Left ventricle myocardium inferior (tissue), 1 donor: ENCODE results near the gene HENMT1. TPM values are rescaled to one million over a fixed set of nuclear protein-coding genes. Genes with fewer than 3 reads are reported as not detected.
A peak's percentile ranks its signal among the peaks of the same experiment; 100 is the strongest.
"Not testable (repeated sequence)": the region's sequence is repeated elsewhere in the genome, so short reads cannot be mapped to it uniquely, and the experiment has no call there.

Experiments
- DNase-seq: peaks from one replicate; pipeline ENCODE4 v3.0.0-alpha.2; 2020
- H3K27ac ChIP-seq: fragments of 200-600 bp; replicated peaks from 2 replicates; pipeline ENCODE4 v1.8.0; 2021
- H3K27me3 ChIP-seq: fragments of 200-600 bp; 2 replicates; pipeline ENCODE4 v1.8.0; 2021; ENCODE audit warnings: low read depth
- H3K36me3 ChIP-seq: fragments of 200-600 bp; 2 replicates; pipeline ENCODE4 v1.8.0; 2021
- H3K4me1 ChIP-seq: fragments of 200-600 bp; 2 replicates; pipeline ENCODE4 v1.8.0; 2021
- H3K4me3 ChIP-seq: fragments of 200-600 bp; 2 replicates; pipeline ENCODE4 v1.8.0; 2021; ENCODE audit warnings: mild to moderate bottlenecking, moderate library complexity
- H3K9me3 ChIP-seq: fragments of 200-600 bp; replicated peaks from 2 replicates; pipeline ENCODE4 v1.8.0; 2021
- intact Hi-C: fragments of 100-400 bp; cut with micrococcal nuclease; formaldehyde crosslinking; loops from one replicate; pipeline ENCODE4 v1.11.0; 2022
- total RNA-seq: library from RNA; stranded (reverse); fragmentation: NEBNext Ultra II Directional; extraction: Animal tissue kit (Norgen Biotek cat#: 25700); gene quantifications from one replicate; pipeline ENCODE4 v1.2.1, GENCODE V29; 2021
- TF ChIP-seq, protein P1 (sequence below): fragments of 200-600 bp; IDR thresholded peaks from 2 replicates; pipeline ENCODE4 v1.8.0; 2021; ENCODE audit warnings: antibody characterized with exemption, mild to moderate bottlenecking, borderline replicate concordance
- donor health status: DM: no; HTN: yes; CAD: no; lungs with severe emphysema.

HENMT1 gene
- total RNA-seq, 1 donor from 2014 or later: 1.4 TPM

DNA sequence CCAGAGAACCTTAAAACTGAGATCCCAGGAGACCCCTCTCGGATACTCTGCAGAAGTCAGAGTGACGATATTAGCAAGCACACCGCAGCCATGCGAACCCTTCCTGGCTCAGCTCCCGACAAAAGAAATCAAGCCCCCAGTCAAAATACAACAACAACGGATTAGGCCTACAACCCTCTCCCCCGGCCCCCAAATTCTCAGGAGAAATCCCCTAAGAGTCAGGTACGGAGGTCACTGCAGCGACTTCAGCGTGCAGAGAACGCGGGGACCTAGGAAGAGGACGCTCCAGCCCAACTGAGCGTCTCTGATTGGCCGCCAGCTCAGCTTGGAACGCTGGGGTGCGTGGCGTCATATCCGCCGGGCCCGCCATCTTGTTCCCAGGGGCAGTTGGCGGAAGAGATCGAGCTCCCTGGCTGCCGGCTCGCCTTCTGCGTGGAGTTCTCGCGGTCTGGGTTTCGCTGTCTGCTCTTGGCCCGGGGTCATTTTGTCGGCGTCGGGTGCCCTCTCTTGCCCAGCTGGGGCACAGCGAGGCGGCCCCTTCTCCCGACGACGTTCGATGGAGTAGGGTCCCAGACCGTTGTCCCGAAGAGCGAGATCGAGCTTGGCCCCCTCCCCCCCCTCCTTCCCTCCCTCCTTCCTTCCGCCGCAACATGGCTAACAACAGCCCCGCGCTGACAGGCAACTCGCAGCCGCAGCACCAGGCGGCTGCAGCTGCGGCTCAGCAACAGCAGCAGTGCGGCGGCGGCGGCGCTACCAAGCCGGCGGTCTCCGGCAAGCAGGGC, 31.2 kb upstream of the HENMT1 start, which contains the start of gene PRPF38B:
TSS of gene PRPF38B (plus strand) at position 369 of the 782 bp plus-strand sequence. CDS start at position 651, 282 bp downstream.
- Histone ChIP-seq H3K4me3 (peak within 1 kb of the TSS; percentile 81), H3K9me3 (no peaks in the 10 kb centered on the region), H3K4me1 (peaks cover 52% of the 10 kb centered on the region), H3K36me3 (peaks cover 15% of the 10 kb centered on the region), H3K27me3 (no peaks in the 10 kb centered on the region), H3K27ac (peak within 1 kb of the TSS; percentile 99)
- DNase-seq: peak; percentile 96
- intact Hi-C loops: no loop called here
- TF ChIP-seq, protein P1, sequence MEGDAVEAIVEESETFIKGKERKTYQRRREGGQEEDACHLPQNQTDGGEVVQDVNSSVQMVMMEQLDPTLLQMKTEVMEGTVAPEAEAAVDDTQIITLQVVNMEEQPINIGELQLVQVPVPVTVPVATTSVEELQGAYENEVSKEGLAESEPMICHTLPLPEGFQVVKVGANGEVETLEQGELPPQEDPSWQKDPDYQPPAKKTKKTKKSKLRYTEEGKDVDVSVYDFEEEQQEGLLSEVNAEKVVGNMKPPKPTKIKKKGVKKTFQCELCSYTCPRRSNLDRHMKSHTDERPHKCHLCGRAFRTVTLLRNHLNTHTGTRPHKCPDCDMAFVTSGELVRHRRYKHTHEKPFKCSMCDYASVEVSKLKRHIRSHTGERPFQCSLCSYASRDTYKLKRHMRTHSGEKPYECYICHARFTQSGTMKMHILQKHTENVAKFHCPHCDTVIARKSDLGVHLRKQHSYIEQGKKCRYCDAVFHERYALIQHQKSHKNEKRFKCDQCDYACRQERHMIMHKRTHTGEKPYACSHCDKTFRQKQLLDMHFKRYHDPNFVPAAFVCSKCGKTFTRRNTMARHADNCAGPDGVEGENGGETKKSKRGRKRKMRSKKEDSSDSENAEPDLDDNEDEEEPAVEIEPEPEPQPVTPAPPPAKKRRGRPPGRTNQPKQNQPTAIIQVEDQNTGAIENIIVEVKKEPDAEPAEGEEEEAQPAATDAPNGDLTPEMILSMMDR: no peak

DNA sequence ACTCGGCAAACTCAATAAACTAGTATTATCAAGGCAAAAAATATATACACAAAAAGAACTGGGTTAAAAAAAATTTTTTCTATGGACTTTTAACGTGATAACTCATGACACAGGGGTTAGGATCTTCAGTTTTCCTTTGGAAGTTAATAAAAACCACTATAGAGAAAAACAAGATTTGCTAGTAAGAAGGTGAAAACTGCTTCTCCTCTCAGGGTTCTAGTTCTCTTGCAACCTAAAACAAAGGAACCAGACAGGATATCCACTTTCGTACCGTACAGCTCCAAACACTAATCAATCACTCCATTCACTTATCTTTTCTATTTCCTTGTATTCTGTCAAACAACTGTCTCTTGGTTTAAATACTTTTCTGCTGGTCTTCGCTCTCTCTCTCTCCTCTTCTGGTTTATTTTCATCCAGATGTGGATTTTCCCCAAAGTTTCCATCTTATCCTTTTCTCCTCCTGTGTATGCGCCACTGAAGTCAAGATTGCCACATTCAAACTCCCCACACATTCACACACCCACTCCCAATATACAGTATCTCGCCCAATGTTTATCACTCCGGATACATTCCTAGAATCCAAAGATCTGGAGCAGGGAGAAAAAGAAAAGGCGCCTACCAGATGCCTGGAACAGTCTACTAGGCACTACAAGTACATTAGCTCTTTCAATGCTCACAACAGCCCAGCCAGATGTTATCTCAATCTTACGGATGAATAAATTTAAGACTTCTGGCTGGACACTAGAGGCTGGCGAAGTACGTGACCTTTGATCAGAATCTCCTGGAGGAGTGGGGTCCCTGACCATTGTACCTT, 30.4 kb upstream of the HENMT1 start:
- Histone ChIP-seq H3K36me3 (peaks cover 8% of the 10 kb centered on the region), H3K9me3 (no peaks in the 10 kb centered on the region), H3K27ac (peak overlapping the region; percentile 99), H3K4me1 (peaks cover 52% of the 10 kb centered on the region), H3K27me3 (no peaks in the 10 kb centered on the region), H3K4me3 (peak overlapping the region; percentile 81)
- DNase-seq: no peak
- TF ChIP-seq, protein P1: no peak
- intact Hi-C loops: no loop called here

DNA sequence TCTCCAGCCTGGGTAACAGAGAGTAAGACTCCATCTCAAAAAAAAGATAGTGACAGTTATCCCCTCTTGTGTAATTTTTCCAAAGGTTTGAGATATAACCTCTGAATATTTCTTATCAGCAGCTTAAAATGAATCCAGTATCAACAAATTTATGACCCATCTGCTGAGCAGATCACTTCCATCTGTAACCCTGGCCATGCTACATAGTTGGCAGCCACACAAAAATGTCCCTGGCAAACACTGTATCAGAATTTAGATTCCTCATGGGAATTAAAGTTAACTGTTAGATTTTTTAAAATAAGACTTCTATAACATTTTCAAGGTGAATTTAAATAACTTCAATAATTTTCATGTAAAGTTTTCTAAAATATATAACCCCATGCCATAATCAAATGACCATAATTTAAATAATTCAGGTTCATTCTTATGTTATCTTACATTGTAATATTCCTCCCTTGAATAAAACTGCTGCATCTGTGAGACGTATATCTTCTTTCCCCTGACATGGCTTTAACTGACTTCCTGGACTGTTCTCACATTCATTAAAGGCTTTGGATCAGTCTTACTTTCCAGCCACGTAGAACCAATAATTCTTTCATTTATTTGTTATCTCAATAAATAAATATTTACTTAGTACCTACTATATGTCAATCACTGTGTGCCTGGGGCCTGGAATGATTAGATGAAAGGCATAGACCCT, 25.9 kb upstream of the HENMT1 start:
- Histone ChIP-seq H3K27ac (no peak overlapping the region), H3K9me3 (no peaks in the 10 kb centered on the region), H3K4me3 (no peak overlapping the region), H3K36me3 (no peaks in the 10 kb centered on the region), H3K4me1 (peaks cover 11% of the 10 kb centered on the region), H3K27me3 (no peaks in the 10 kb centered on the region)
- DNase-seq: no peak
- TF ChIP-seq, protein P1: no peak
- intact Hi-C loops: no loop called here

DNA sequence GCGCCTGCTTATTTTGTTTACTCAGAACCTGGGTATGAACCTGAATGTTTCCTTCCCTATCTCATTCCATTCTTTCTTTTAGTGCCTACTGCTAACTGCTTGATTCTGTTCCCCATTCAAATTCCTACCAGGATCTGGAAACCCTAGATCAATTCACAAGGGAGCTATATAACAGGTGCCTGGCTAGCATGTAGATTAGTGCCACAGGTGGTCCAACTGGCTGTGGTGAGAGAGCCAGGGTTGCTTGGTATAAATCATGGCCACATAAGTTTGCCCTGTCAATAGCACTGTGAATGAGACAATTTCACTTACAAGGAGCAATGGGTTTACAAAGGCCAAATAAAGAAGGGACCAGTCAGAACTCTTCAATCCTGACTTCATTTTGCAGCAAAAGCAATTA, 24.6 kb upstream of the HENMT1 start:
- Histone ChIP-seq H3K27me3 (peaks cover under 1% of the 10 kb centered on the region), H3K9me3 (no peaks in the 10 kb centered on the region), H3K4me3 (no peak overlapping the region), H3K27ac (no peak overlapping the region), H3K4me1 (no peaks in the 10 kb centered on the region), H3K36me3 (no peaks in the 10 kb centered on the region)
- TF ChIP-seq, protein P1: no peak
- intact Hi-C loops: no loop called here
- DNase-seq: no peak

DNA sequence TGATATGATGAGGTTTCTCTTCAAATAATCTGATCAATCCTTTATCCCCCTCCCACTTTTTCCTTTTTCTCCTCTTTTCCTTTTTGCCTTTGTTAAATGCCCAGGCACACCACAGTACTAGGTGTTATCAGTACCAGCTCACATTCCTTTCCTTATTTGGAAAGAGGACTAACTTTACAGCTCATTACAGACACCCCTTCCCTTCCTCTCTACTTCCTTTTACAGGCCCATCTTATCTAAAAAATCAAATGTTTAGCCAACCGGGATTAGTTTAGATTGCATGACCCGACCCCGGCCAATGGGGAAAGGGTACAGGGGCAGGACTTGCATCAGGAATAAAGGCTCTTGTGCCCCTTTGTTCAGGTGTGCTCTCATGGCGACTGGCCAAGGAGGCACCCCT, 20.8 kb upstream of the HENMT1 start:
- H3K27ac ChIP-seq, H3K36me3 ChIP-seq, DNase-seq, H3K9me3 ChIP-seq, H3K4me1 ChIP-seq, intact Hi-C loops, H3K27me3 ChIP-seq, H3K4me3 ChIP-seq: not testable (repeated sequence)
